Muscle of arm (tissue), 12 donors: Measurements from ENCODE around the gene AMBRA1. TPM values are rescaled to one million over a fixed set of nuclear protein-coding genes. Genes with fewer than 3 reads are reported as not detected.

Experiments
- DNase-seq: peaks from one replicate; pipeline ENCODE4 v3.0.0-alpha.2; 2013
- polyA plus RNA-seq, 12 donors: library from polyadenylated mRNA; unstranded; fragments of 120-200 nt; gene quantifications; one replicate each; pipeline ENCODE4 v1.2.1, GENCODE V29; 2013; ENCODE audit not compliant: insufficient read length in 12 of 12

Gene AMBRA1
- polyA plus RNA-seq, 12 donors: 10.8 to 20.0 (median 11.9) TPM; not detected in 1

GRCh38 chr11:46475051-46475925 lies 118.5 kb downstream of the AMBRA1 start:
- DNase-seq: no peak

GRCh38 chr11:46472662-46472994 lies 121.2 kb downstream of the AMBRA1 start:
- no peak for DNase-seq

- no peak for DNase-seq
These were observed 121.7 kb downstream of the AMBRA1 start for GRCh38 chr11:46471943-46472661.

GRCh38 chr11:46469926-46470325 lies 123.9 kb downstream of the AMBRA1 start:
- DNase-seq: no peak

- DNase-seq: no peak
These were observed 128.1 kb downstream of the AMBRA1 start for GRCh38 chr11:46465683-46466082.

- DNase-seq: no peak
These were observed 130.0 kb downstream of the AMBRA1 start for GRCh38 chr11:46463701-46464421.

GRCh38 chr11:46461461-46461927 lies 132.3 kb downstream of the AMBRA1 start:
- no peak for DNase-seq

GRCh38 chr11:46458491-46458890 lies 135.3 kb downstream of the AMBRA1 start:
- DNase-seq: no peak

GRCh38 chr11:46457659-46458424 lies 136.0 kb downstream of the AMBRA1 start:
- DNase-seq: no peak

GRCh38 chr11:46457021-46457420 lies 136.8 kb downstream of the AMBRA1 start:
- no peak for DNase-seq

- no peak for DNase-seq
These were observed 137.4 kb downstream of the AMBRA1 start for GRCh38 chr11:46456269-46457001.

GRCh38 chr11:46455834-46456233 lies 138.0 kb downstream of the AMBRA1 start:
- no peak for DNase-seq

GRCh38 chr11:46452918-46453517 lies 140.8 kb downstream of the AMBRA1 start:
- no peak for DNase-seq

- no peak for DNase-seq
These were observed 142.1 kb downstream of the AMBRA1 start for GRCh38 chr11:46451759-46452158.

- peak; percentile 38 for DNase-seq
These were observed 142.9 kb downstream of the AMBRA1 start for GRCh38 chr11:46450846-46451477.

GRCh38 chr11:46447544-46447943 lies 146.3 kb downstream of the AMBRA1 start:
- DNase-seq: no peak

- DNase-seq: no peak
These were observed 147.7 kb downstream of the AMBRA1 start for GRCh38 chr11:46445920-46446771.

GRCh38 chr11:46445192-46445919 lies 148.5 kb downstream of the AMBRA1 start:
- DNase-seq: no peak
